Measurements from ENCODE around the gene SPEG. TPM values are rescaled to one million over a fixed set of nuclear protein-coding genes. Genes with fewer than 3 reads are reported as not detected.

SPEG gene
- total RNA-seq, 1 experiment from 2014 or later: 30.7 TPM

DNA sequence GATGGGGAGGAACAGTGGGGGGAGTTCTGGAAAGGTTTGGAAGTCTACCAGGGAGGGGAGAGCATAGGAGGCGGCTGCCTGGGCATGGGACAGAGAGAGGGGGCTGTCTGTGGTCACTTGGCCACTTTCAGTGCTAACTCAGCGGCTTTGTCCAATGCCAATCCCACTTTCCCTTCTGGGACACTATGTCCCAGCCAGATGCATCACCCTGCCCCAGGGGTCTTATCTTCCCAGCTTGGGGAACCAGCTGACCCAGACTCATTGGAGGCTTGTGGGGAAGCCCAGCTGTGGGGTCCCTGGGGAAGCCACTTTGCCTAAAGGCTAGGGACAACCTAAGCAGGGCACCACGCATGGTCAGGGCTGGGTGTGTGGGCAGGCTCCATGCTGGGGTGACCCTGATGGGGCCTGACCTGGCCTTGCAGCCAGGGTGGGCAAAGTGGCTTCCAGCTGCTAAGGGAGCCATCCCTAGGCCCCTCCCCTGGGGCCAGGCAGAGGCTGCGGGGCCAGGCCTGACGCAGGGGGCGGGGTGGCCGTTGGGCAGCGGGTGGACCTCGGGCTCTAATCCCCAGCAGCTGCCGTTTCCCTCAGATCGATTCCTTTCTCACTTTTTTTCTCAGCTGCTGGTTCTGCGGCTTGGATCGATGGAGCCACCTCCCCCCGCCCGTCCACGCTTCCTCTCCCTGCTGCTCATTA, 78.0 kb downstream of the SPEG start:
- H3K79me2 ChIP-seq (ENCODE audit: low read length): no peaks in the 10 kb centered on the region
- H3K4me1 ChIP-seq (ENCODE audit: insufficient read depth, low read length): no peaks in the 10 kb centered on the region; the same call in 1 of the 2 replicates
- intact Hi-C loops (cut with micrococcal nuclease): no loop called here
- no peaks in the 10 kb centered on the region for H3K9me3 ChIP-seq (ENCODE audit: low read length)
- no TSS peak for BruUV-seq (replicated peaks)
- no peaks in the 10 kb centered on the region for H3K9me2 ChIP-seq (replicated peaks; ENCODE audit: low read length)
- H3K4me3 ChIP-seq (ENCODE audit: low read length): no peak overlapping the region
- no peak for DNase-seq
- H3F3A ChIP-seq (ENCODE audit: low read length, unreplicated experiment): no peaks in the 10 kb centered on the region
- no peak overlapping the region for H3K4me2 ChIP-seq (ENCODE audit: low read length)
- H2AFZ ChIP-seq (ENCODE audit: low read length): no peak overlapping the region
- H3K27me3 ChIP-seq (ENCODE audit: low read length): peaks cover 47% of the 10 kb centered on the region
- H3K27ac ChIP-seq (ENCODE audit: low read length): no peak overlapping the region
- H3K36me3 ChIP-seq (ENCODE audit: low read depth, low read length): no peaks in the 10 kb centered on the region
- TF ChIP-seq EZH2phosphoT487 (IDR thresholded peaks at IDR 0.05; ENCODE audit: borderline replicate concordance, low read length) (no peak), EZH2 (IDR thresholded peaks at IDR 0.05; ENCODE audit: low read length, unreplicated experiment) (no peak)
- TF ChIP-seq, protein P1, sequence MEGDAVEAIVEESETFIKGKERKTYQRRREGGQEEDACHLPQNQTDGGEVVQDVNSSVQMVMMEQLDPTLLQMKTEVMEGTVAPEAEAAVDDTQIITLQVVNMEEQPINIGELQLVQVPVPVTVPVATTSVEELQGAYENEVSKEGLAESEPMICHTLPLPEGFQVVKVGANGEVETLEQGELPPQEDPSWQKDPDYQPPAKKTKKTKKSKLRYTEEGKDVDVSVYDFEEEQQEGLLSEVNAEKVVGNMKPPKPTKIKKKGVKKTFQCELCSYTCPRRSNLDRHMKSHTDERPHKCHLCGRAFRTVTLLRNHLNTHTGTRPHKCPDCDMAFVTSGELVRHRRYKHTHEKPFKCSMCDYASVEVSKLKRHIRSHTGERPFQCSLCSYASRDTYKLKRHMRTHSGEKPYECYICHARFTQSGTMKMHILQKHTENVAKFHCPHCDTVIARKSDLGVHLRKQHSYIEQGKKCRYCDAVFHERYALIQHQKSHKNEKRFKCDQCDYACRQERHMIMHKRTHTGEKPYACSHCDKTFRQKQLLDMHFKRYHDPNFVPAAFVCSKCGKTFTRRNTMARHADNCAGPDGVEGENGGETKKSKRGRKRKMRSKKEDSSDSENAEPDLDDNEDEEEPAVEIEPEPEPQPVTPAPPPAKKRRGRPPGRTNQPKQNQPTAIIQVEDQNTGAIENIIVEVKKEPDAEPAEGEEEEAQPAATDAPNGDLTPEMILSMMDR (conservative IDR thresholded peaks at IDR 0.05; ENCODE audit: low read depth, low read length): no peak
- no peaks in the 10 kb centered on the region for H4K20me1 ChIP-seq (ENCODE audit: low read length)
- ATAC-seq: no peak
- CTCF ChIA-PET: no interaction called here
- POLR2A ChIA-PET (ENCODE audit: unreplicated experiment): no interaction called here
- H3K9ac ChIP-seq (ENCODE audit: low read length): no peak overlapping the region

DNA sequence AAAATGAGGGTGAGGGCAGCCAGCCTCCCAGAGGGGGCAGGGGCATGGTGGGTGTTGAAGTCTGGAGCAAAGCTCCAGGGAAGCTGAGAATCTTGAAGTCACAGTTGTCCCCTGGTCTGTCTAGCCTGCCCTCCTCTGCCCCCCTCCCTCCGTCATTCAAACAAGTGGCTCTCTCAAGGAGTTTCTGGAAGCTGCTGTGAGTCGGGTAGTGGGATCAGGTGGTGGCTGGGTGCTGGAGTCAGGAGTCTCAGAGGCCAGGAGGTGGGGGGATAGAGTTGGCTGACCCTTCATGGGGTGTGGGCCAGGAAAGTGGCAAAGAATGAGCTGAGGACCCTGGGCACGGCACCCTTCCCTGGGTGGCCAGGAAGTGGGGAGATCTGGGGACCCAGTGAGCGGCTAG, 79.1 kb downstream of the SPEG start:
- H3F3A ChIP-seq (ENCODE audit: low read length, unreplicated experiment): no peaks in the 10 kb centered on the region
- CTCF ChIA-PET: no interaction called here
- H2AFZ ChIP-seq (ENCODE audit: low read length): peak overlapping the region; percentile 32; the same call in 1 of the 2 replicates
- H3K36me3 ChIP-seq (ENCODE audit: low read depth, low read length): no peaks in the 10 kb centered on the region
- TF ChIP-seq EZH2 (IDR thresholded peaks at IDR 0.05; ENCODE audit: low read length, unreplicated experiment) (no peak), EZH2phosphoT487 (IDR thresholded peaks at IDR 0.05; ENCODE audit: borderline replicate concordance, low read length) (no peak)
- TF ChIP-seq, protein P1 (conservative IDR thresholded peaks at IDR 0.05; ENCODE audit: low read depth, low read length): no peak
- peak overlapping the region; percentile 48 for H3K4me2 ChIP-seq (ENCODE audit: low read length)
- H3K4me3 ChIP-seq (ENCODE audit: low read length): 0 out of 2 replicates have a peak overlapping the region, but pooled peaks have one; percentile 8
- no peak overlapping the region for H3K27ac ChIP-seq (ENCODE audit: low read length)
- no peaks in the 10 kb centered on the region for H4K20me1 ChIP-seq (ENCODE audit: low read length)
- no peaks in the 10 kb centered on the region; the same call in 1 of the 2 replicates for H3K4me1 ChIP-seq (ENCODE audit: insufficient read depth, low read length)
- no peak for ATAC-seq
- intact Hi-C loops (cut with micrococcal nuclease): no loop called here
- H3K27me3 ChIP-seq (ENCODE audit: low read length): peaks cover 47% of the 10 kb centered on the region
- POLR2A ChIA-PET (ENCODE audit: unreplicated experiment): no interaction called here
- no peaks in the 10 kb centered on the region for H3K9me2 ChIP-seq (replicated peaks; ENCODE audit: low read length)
- no peak overlapping the region for H3K9ac ChIP-seq (ENCODE audit: low read length)
- no peaks in the 10 kb centered on the region for H3K79me2 ChIP-seq (ENCODE audit: low read length)
- no peaks in the 10 kb centered on the region for H3K9me3 ChIP-seq (ENCODE audit: low read length)
- BruUV-seq (replicated peaks): no TSS peak
- DNase-seq: no peak

DNA sequence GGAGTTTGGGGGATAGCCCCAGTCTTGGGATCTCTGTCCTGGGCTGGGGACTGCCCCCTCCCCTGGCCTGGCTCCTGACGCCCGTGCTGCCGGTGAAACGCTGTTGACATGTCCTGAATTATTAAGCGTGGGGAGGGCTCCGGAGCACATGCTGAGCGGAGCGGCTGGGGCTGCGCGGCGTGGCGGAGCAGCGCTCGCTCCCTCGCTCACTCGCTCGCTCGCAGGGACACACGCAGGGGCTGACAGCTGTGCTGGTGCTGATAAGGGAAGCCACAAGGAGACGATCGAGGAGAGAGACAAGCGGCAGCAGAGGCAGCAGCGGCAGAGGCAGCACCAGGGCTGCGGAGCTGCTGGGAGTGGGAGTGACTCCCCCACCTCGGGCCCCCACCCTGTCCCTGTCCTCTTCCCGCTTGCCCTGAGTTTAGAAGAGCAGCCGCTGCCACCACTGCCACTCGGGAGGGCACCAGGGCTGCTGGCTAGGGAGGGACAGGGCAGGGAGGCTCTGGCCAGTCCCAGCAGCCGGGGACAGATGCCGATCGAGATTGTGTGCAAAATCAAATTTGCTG, 79.6 kb downstream of the SPEG start, which contains the start of gene ASIC4:
ASIC4 (plus strand) TSS at position 287 of the 566 bp plus-strand sequence; CDS start at position 530, 243 bp downstream.
- H3K4me2 ChIP-seq (ENCODE audit: low read length): peak within 1 kb of the TSS; percentile 48
- TF ChIP-seq EZH2phosphoT487 (IDR thresholded peaks at IDR 0.05; ENCODE audit: borderline replicate concordance, low read length) (no peak), EZH2 (IDR thresholded peaks at IDR 0.05; ENCODE audit: low read length, unreplicated experiment) (no peak)
- TF ChIP-seq, protein P1 (conservative IDR thresholded peaks at IDR 0.05; ENCODE audit: low read depth, low read length): no peak
- peaks cover 47% of the 10 kb centered on the region for H3K27me3 ChIP-seq (ENCODE audit: low read length)
- BruUV-seq (replicated peaks): no TSS peak
- CTCF ChIA-PET: no interaction called here
- no peaks in the 10 kb centered on the region for H3K9me3 ChIP-seq (ENCODE audit: low read length)
- no peaks in the 10 kb centered on the region for H3K79me2 ChIP-seq (ENCODE audit: low read length)
- H3K36me3 ChIP-seq (ENCODE audit: low read depth, low read length): no peaks in the 10 kb centered on the region
- H3K9me2 ChIP-seq (replicated peaks; ENCODE audit: low read length): no peaks in the 10 kb centered on the region
- peak within 1 kb of the TSS; percentile 32 for H2AFZ ChIP-seq (ENCODE audit: low read length)
- intact Hi-C loops (cut with micrococcal nuclease): no loop called here
- POLR2A ChIA-PET (ENCODE audit: unreplicated experiment): no interaction called here
- no peak within 1 kb of the TSS for H3K9ac ChIP-seq (ENCODE audit: low read length)
- no peaks in the 10 kb centered on the region for H3F3A ChIP-seq (ENCODE audit: low read length, unreplicated experiment)
- no peak for DNase-seq
- no peak within 1 kb of the TSS for H3K27ac ChIP-seq (ENCODE audit: low read length)
- no peaks in the 10 kb centered on the region; the same call in 1 of the 2 replicates for H3K4me1 ChIP-seq (ENCODE audit: insufficient read depth, low read length)
- no peak for ATAC-seq
- 0 out of 2 replicates have a peak within 1 kb of the TSS, but pooled peaks have one; percentile 8 for H3K4me3 ChIP-seq (ENCODE audit: low read length)
- H4K20me1 ChIP-seq (ENCODE audit: low read length): no peaks in the 10 kb centered on the region

Measured in PC-3 (cell line).